CD4-positive, alpha-beta T cell treated with Interleukin-4 for 4 hours (primary cell): ENCODE measurements around the gene TRPM3.
"Not testable (repeated sequence)": the region's sequence is repeated elsewhere in the genome, so short reads cannot be mapped to it uniquely, and the experiment has no call there.

Experiments
- DNase-seq: peaks from one replicate; pipeline ENCODE4 v3.0.0-alpha.2; 2020

The TRPM3 gene

GRCh38 chr9:70811638-70812037, 309.8 kb downstream of the TRPM3 start:
- no peak for DNase-seq

- DNase-seq: no peak
These were observed 314.5 kb downstream of the TRPM3 start for GRCh38 chr9:70806875-70807274.

- no peak for DNase-seq
These were observed 315.5 kb downstream of the TRPM3 start for GRCh38 chr9:70805949-70806348.

DNA sequence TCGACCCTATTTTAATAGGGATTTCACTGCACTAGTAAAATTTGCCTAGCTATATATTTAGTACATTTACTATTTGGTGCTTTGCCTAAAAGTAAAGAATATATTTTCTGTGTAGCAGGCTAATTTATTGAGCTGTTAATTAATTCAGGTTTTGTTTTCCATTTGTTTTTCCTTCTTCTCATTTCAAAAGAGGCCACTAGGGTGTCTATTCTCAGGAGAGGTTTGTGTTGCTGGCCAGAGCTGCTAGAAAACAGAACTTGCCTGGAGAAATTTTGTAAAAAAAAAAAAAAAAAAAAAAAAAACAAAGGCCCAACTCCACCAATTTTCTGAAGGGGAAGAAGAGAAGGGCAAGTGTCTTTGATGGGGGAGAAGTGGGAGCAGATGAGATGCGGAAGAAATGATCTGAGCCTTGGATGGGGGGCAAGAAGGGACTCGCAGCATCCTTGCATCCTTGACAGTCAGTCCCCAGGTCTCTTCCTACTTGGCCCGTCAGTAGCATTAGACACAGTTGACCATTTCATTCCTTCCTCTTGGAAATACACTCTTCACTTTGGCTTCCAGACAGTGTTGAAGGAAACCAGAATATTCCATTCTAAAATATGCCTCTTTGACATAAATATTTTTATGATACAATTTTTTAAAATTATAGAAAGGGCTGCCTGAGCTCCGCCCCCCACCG, 318.5 kb downstream of the TRPM3 start:
- no peak for DNase-seq

DNA sequence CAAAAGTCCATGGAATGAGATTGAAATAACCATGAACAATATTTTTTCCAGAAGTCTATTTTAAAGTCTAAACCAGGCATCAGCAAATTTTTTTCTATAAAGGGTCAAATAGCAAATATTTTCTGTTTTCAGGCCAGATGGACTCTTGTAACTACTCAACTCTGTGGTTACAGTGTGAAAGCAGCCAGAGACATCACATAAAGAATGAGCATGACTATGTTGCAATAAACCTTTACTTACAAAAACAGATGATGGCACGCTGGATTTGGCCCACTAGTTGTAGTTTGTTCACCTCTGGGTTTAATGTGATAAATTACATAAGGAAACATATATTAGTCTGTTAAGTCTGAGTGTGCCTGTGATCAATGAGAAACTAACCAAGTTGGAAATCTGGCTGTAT, 319.2 kb downstream of the TRPM3 start:
- DNase-seq: no peak

GRCh38 chr9:70801181-70801829, 320.1 kb downstream of the TRPM3 start:
- DNase-seq: no peak

DNA sequence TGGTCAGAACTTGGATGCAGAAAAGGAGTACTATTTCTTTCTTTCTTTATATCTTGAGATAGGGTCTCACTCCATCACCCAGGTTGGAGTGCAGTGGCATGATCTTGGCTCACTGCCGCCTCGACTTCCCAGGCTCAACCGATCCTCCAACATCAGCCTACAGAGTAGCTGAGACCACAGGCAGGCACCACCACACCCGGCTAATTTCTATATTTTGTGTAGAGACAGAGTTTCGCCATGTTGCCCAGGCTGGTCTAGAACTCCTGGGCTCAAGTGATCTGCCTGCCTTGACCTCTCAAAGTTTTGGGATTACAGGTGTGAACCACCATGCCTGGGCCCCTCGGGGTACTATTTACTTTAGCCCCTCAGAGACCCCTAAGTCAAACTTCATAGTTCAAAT, 323.4 kb downstream of the TRPM3 start:
- DNase-seq: no peak

GRCh38 chr9:70795841-70796240, 325.6 kb downstream of the TRPM3 start:
- DNase-seq: no peak

DNA sequence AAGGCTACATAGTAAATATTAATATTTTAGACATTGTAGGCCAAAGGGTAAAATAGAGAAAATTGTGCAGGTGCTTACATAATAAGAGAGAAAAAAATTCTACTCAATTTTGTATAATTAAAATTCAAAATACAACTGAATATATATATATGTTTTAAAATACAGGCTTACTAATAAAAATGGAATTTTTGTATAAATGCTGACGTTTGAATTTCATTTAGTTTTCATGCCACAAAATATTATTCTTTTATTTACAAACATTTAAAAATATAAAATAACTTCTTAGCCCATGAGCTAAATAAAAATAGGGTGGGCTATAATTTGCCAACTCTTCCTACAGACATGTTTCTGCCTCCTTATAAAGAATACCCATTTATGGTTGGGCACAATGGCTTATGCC, 328.6 kb downstream of the TRPM3 start:
- no peak for DNase-seq

- DNase-seq: no peak
These were observed 329.5 kb downstream of the TRPM3 start for GRCh38 chr9:70791936-70792335.

- DNase-seq: no peak
These were observed 332.3 kb downstream of the TRPM3 start for GRCh38 chr9:70789086-70789485.

GRCh38 chr9:70784456-70784855, 337.0 kb downstream of the TRPM3 start:
- no peak for DNase-seq

DNA sequence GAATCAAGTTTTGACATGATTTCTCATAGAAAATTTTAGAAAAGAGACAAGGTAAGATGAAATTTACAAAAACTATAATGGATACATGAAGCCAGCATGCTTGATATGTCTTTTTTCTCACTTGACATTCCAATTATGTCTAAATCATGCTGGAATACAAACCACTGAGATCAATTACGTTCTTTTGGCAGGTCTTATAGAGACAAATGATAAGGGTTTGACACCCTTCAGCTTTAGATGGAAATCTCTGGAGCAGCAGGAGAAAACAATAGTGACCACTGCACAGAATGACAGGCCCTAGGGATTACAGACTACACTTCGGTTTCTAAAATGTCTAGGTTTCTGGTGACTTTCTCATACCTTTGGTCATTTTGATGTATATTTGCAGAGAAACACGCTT, 342.9 kb downstream of the TRPM3 start:
- no peak for DNase-seq

DNA sequence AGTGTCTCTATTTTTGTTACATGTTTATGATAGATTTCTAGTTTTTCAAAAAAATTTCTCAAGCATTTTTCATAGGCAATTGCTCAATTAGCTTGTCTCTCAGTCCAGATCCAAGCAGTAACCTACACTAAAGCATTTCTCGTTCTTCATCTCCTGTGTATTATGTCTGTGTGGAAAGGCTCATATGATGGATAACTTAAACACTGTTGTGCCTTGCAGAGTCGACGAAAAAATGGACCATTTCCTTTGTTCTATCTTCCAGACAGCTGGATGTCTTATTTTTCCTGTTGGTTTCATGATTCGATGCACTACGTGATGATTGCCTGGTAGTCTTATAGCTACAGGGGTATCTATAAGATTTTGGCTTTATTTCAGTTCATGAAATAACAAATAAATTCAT, 347.8 kb downstream of the TRPM3 start:
- DNase-seq: no peak

DNA sequence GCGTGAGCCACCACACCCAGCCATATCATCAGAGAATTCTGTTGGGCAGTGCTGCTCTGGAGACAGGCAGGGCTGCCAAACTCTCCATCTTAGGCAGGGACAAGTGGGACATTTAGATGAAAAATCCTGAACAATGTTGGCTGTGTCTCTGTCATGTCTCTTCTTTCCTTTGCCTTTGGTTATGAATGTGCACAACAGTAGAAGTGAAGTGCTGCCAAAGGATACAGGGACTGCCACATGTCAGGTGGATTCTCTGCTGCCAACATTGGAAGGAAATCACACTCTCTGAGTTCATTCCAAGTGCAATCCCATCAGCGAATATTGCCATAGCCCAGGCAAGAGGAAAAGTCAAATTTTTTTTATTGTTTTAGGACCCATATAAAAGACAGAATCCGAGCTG, 348.8 kb downstream of the TRPM3 start:
- DNase-seq: no peak

- no peak for DNase-seq
These were observed 355.5 kb downstream of the TRPM3 start for GRCh38 chr9:70765946-70766345.

DNA sequence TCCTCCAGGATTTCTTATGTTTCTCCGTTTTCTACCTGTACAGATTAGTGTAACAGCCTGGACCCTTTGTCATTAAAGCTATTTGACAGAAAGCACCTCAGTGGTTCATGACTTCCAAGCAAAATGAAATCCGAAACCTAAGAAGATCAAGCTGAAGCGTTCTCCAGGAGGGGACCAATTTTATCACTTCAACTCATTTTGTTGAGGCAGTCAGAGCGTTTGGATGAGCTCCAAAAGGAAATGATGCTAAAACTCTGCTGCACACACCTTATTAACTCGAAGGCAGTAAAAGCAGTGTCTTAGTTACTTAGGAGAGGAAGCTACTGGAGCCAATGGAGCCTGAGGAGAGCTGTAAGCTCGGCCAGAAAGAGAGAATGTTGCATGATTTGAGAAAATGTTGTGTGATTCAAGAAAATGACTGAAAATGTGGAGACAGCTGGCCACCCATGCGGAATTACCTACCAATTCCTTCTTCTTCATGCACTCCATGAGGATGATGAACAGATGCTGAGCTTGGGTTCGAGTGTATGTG, 360.2 kb downstream of the TRPM3 start:
- DNase-seq: no peak

DNA sequence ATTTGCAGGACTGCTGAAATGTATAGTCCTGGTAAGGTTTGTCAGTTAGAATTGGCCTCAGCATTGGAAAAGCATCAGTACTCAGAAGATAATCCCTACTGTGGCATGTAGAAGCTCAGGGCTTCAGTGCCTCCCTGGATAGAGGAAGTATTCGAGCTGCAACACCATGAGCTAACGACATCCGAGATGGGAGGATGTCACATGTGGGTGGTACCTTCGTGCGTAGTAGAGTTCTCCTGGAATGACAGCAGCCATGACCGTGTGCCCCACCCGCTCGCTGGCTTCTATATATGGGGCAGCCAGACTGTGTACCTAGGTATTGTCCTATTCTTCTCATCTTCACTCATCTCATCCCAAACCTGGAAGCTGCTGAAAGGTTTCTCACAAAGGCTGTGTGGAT, 361.2 kb downstream of the TRPM3 start:
- no peak for DNase-seq

GRCh38 chr9:70753311-70753710, 368.1 kb downstream of the TRPM3 start:
- DNase-seq: no peak

GRCh38 chr9:70749066-70749465, 372.4 kb downstream of the TRPM3 start:
- no peak for DNase-seq

- no peak for DNase-seq
These were observed 374.1 kb downstream of the TRPM3 start for GRCh38 chr9:70747261-70747718.

DNA sequence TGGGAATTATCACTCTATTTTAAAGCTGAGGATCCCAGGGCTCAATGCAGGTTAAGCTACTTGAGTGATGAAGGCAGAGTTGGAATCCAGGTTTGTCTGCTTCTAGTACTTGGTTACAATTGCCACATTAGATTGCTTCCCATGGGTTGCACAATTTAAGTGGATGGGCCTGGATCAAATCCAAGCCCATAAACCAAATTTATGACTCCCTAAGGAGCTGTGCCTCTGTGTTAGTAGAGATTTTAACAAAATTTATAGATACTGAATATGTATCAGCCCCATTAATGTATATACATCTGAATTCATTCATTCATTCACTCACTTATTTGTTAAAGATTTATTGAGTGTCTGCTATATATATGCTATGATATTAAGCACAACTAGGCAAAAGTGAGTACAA, 374.7 kb downstream of the TRPM3 start:
- DNase-seq: no peak

DNA sequence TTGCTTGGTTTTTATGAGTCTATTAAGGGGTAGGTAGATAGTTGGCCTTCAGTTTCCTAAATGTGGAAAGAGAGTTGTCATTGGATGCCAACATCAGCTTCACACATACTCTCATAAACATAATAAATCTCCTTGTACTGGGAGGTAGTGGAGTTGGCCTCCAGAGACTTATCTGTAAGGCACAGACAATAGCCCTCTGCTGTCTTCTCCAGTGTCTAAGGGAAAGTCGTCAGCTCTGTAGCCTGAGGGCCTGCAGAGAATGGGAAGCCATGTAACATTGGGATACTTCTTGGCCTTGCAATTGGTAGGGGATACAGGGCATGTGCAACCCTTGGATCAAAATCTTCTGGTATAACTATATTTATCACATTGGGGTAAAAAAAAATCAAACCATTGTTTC, 375.1 kb downstream of the TRPM3 start:
- no peak for DNase-seq

GRCh38 chr9:70724794-70725193, 396.6 kb downstream of the TRPM3 start:
- not testable (repeated sequence) for DNase-seq

- not testable (repeated sequence) for DNase-seq
These were observed 397.4 kb downstream of the TRPM3 start for GRCh38 chr9:70724025-70724424.
